GM21360 (cell line): ENCODE data around the gene EFNA5.
"Not testable (repeated sequence)": the region's sequence is repeated elsewhere in the genome, so short reads cannot be mapped to it uniquely, and the experiment has no call there.

Experiments used
- ATAC-seq: cut with Tn5 transposase; IDR thresholded peaks from one replicate; pipeline ENCODE4 v1.9.1; 2021; ENCODE audit warnings: mild to moderate bottlenecking, moderate library complexity; ENCODE audit not compliant: unreplicated experiment

The EFNA5 gene

GRCh38 chr5:107499776-107500175 lies 171.0 kb downstream of the EFNA5 start:
- ATAC-seq, result no peak

GRCh38 chr5:107499237-107499636 lies 171.5 kb downstream of the EFNA5 start:
- no peak for ATAC-seq

GRCh38 chr5:107496466-107496865 lies 174.3 kb downstream of the EFNA5 start:
- ATAC-seq, result no peak

- ATAC-seq, result not testable (repeated sequence)
Measured at GRCh38 chr5:107494129-107494528, 176.6 kb downstream of the EFNA5 start.

GRCh38 chr5:107487056-107487542 lies 183.6 kb downstream of the EFNA5 start:
- no peak for ATAC-seq

GRCh38 chr5:107486489-107486888 lies 184.2 kb downstream of the EFNA5 start:
- ATAC-seq, result peak; percentile 59

GRCh38 chr5:107485184-107485583 lies 185.6 kb downstream of the EFNA5 start:
- peak; percentile 56 for ATAC-seq

GRCh38 chr5:107484281-107484680 lies 186.5 kb downstream of the EFNA5 start:
- no peak for ATAC-seq

GRCh38 chr5:107483231-107484024 lies 187.3 kb downstream of the EFNA5 start:
- ATAC-seq, result no peak

GRCh38 chr5:107478068-107478641 lies 192.6 kb downstream of the EFNA5 start:
- no peak for ATAC-seq

GRCh38 chr5:107477492-107477891 lies 193.2 kb downstream of the EFNA5 start:
- ATAC-seq, result no peak

- peak; percentile 97 for ATAC-seq
Measured at GRCh38 chr5:107476783-107477182, 194.0 kb downstream of the EFNA5 start.

GRCh38 chr5:107474716-107475489 lies 195.8 kb downstream of the EFNA5 start:
- ATAC-seq, result no peak

- no peak for ATAC-seq
Measured at GRCh38 chr5:107474361-107474715, 196.4 kb downstream of the EFNA5 start.

- ATAC-seq, result no peak
Measured at GRCh38 chr5:107472620-107473064, 198.1 kb downstream of the EFNA5 start.

GRCh38 chr5:107470295-107470582 lies 200.5 kb downstream of the EFNA5 start:
- ATAC-seq, result no peak

GRCh38 chr5:107469485-107470294 lies 201.0 kb downstream of the EFNA5 start:
- ATAC-seq, result no peak

- ATAC-seq, result no peak
Measured at GRCh38 chr5:107469064-107469463, 201.7 kb downstream of the EFNA5 start.

GRCh38 chr5:107468276-107468675 lies 202.5 kb downstream of the EFNA5 start:
- ATAC-seq, result no peak

- ATAC-seq, result no peak
Measured at GRCh38 chr5:107467137-107467932, 203.4 kb downstream of the EFNA5 start.
